IMR-90 (cell line): ENCODE results near the gene GABRR1. TPM values are rescaled to one million over a fixed set of nuclear protein-coding genes. Genes with fewer than 3 reads are reported as not detected.

Source experiments
- ATAC-seq: fragments of 200-7000 bp; cut with Tn5 transposase; 2 replicates; pipeline ENCODE4 v1.9.1; 2020; ENCODE audit warnings: low read depth, mild to moderate bottlenecking, moderate library complexity
- BruUV-seq: library from RNA; stranded (reverse); fragments of 400-500 nt; replicated peaks from 2 replicates; lab custom pipeline; 2021; lab: Mats Ljungman, UMichigan
- CTCF ChIA-PET: fragments of 300-600 bp; formaldehyde crosslinking; extraction: SDS; loops from one replicate; lab custom pipeline; 2021; ENCODE audit warnings: antibody characterized with exemption; lab: Yijun Ruan, JAX
- POLR2A ChIA-PET: fragments of 300-600 bp; sonication (Branson Sonifier 250); formaldehyde crosslinking; loops from one replicate; lab custom pipeline; 2022; ENCODE audit warnings: antibody characterized with exemption; ENCODE audit not compliant: unreplicated experiment; lab: Charles Lee
- DNase-seq: peaks from one replicate; pipeline ENCODE4 v3.0.0; 2013
- H2AFZ ChIP-seq: replicated peaks from 2 replicates; pipeline ENCODE3; 2013; ENCODE audit warnings: low read length, mild to moderate bottlenecking; ENCODE audit not compliant: poor library complexity
- H2AK5ac ChIP-seq: 2 replicates; pipeline ENCODE4 v1.6.1; 2013; ENCODE audit warnings: low read depth, low read length, inconsistent platforms
- H2AK9ac ChIP-seq: replicated peaks from 2 replicates; pipeline ENCODE3; 2013; ENCODE audit warnings: mild to moderate bottlenecking, low read depth, low read length, moderate library complexity; ENCODE audit not compliant: poor library complexity
- H2BK120ac ChIP-seq: 2 replicates; pipeline ENCODE4 v1.6.1; 2013; ENCODE audit warnings: low read depth, low read length, inconsistent platforms
- H2BK15ac ChIP-seq: 3 replicates; pipeline ENCODE4 v1.6.1; 2013; ENCODE audit warnings: low read depth, low read length, inconsistent platforms
- H2BK20ac ChIP-seq: 2 replicates; pipeline ENCODE4 v1.6.1; 2013; ENCODE audit warnings: low read depth, mild to moderate bottlenecking, inconsistent platforms, low read length, moderate library complexity
- H2BK5ac ChIP-seq: 2 replicates; pipeline ENCODE4 v1.6.1; 2013; ENCODE audit warnings: mild to moderate bottlenecking, low read depth, low read length, inconsistent platforms; ENCODE audit not compliant: poor library complexity, severe bottlenecking
- H3K14ac ChIP-seq: replicated peaks from 2 replicates; pipeline ENCODE4 v1.6.1; 2013; ENCODE audit warnings: low read depth, low read length, inconsistent platforms
- H3K18ac ChIP-seq: 2 replicates; pipeline ENCODE4 v1.6.1; 2013; ENCODE audit warnings: low read depth, low read length, control low read depth
- H3K23ac ChIP-seq: 2 replicates; pipeline ENCODE4 v1.6.1; 2013; ENCODE audit warnings: low read depth, low read length, inconsistent platforms
- H3K27ac ChIP-seq: 2 replicates; pipeline ENCODE4 v1.5.1; 2013; ENCODE audit warnings: mild to moderate bottlenecking, control low read depth, low read length; ENCODE audit not compliant: insufficient read depth
- H3K27me3 ChIP-seq: 2 replicates; pipeline ENCODE4 v1.6.1; 2013; ENCODE audit warnings: low read length; ENCODE audit not compliant: control insufficient read depth, insufficient read depth
- H3K36me3 ChIP-seq: 2 replicates; pipeline ENCODE4 v1.6.1; 2013; ENCODE audit warnings: low read length, mixed read lengths; ENCODE audit not compliant: control insufficient read depth, insufficient read depth
- H3K4ac ChIP-seq: 2 replicates; pipeline ENCODE4 v1.6.1; 2013; ENCODE audit warnings: low read depth, low read length, inconsistent platforms
- H3K4me1 ChIP-seq: 2 replicates; pipeline ENCODE4 v1.6.1; 2013; ENCODE audit warnings: low read length, mixed read lengths; ENCODE audit not compliant: control insufficient read depth, insufficient read depth
- H3K4me2 ChIP-seq: 2 replicates; pipeline ENCODE4 v1.6.1; 2013; ENCODE audit warnings: low read depth, mild to moderate bottlenecking, control low read depth, low read length, moderate library complexity
- H3K4me3 ChIP-seq: 2 replicates; pipeline ENCODE4 v1.5.1; 2013; ENCODE audit warnings: low read depth, mild to moderate bottlenecking, control low read depth, low read length, moderate library complexity; ENCODE audit not compliant: insufficient read depth
- H3K56ac ChIP-seq: 2 replicates; pipeline ENCODE4 v1.6.1; 2013; ENCODE audit warnings: low read length, inconsistent platforms; ENCODE audit not compliant: insufficient read depth; ENCODE audit errors: extremely low read depth
- H3K79me1 ChIP-seq, 2 experiments: 2 replicates each; pipeline ENCODE4 v1.6.1; 2013; ENCODE audit warnings: low read length in 2 of 2, inconsistent platforms in 1 of 2, low read depth in 1 of 2
- H3K9ac ChIP-seq: 2 replicates; pipeline ENCODE4 v1.6.1; 2013; ENCODE audit warnings: low read depth, low read length, control low read depth
- H3K9me1 ChIP-seq: 2 replicates; pipeline ENCODE4 v1.6.1; 2013; ENCODE audit warnings: low read length, inconsistent platforms; ENCODE audit not compliant: insufficient read depth
- H3K9me3 ChIP-seq: 2 replicates; pipeline ENCODE4 v1.6.1; 2013; ENCODE audit warnings: low read length; ENCODE audit not compliant: control insufficient read depth, insufficient read depth
- H4K20me1 ChIP-seq: 2 replicates; pipeline ENCODE4 v1.6.1; 2013; ENCODE audit warnings: low read length, inconsistent platforms; ENCODE audit not compliant: insufficient read depth
- H4K5ac ChIP-seq: 2 replicates; pipeline ENCODE4 v1.6.1; 2013; ENCODE audit warnings: mild to moderate bottlenecking, low read depth, low read length, control low read depth
- H4K8ac ChIP-seq, 2 experiments: 2 replicates each; pipeline ENCODE4 v1.6.1; 2013; ENCODE audit warnings: low read depth in 2 of 2, low read length in 2 of 2, control low read depth in 1 of 2, inconsistent platforms in 1 of 2
- H4K91ac ChIP-seq: 2 replicates; pipeline ENCODE4 v1.6.1; 2013; ENCODE audit warnings: low read depth, low read length, inconsistent platforms; ENCODE audit not compliant: insufficient read depth
- BHLHE40 ChIP-seq: fragments of 150-350 bp; IDR thresholded peaks from 2 replicates; pipeline ENCODE4 v1.6.1; 2016; ENCODE audit warnings: mild to moderate bottlenecking, low read depth, low read length
- CEBPB ChIP-seq: IDR thresholded peaks from 2 replicates; pipeline ENCODE4 v1.6.1; 2012; ENCODE audit warnings: low read depth, low read length, improper control_type of control experiment
- CHD1 ChIP-seq: IDR thresholded peaks from 2 replicates; pipeline ENCODE4 v1.6.1; 2012; ENCODE audit warnings: low read depth, low read length, improper control_type of control experiment
- CTCF ChIP-seq: conservative IDR thresholded peaks from 2 replicates; pipeline ENCODE4 v1.5.1; 2012; ENCODE audit warnings: mild to moderate bottlenecking, low read depth, low read length, improper control_type of control experiment
- ELK1 ChIP-seq: fragments of 150-350 bp; IDR thresholded peaks from 2 replicates; pipeline ENCODE4 v1.6.1; 2016; ENCODE audit warnings: low read depth, mild to moderate bottlenecking, low read length, moderate library complexity, borderline replicate concordance
- FOS ChIP-seq: fragments of 150-350 bp; IDR thresholded peaks from 2 replicates; pipeline ENCODE4 v1.6.1; 2016; ENCODE audit warnings: low read depth, low read length
- MAFK ChIP-seq: IDR thresholded peaks from 2 replicates; pipeline ENCODE4 v1.6.1; 2012; ENCODE audit warnings: low read depth, low read length, improper control_type of control experiment
- MAZ ChIP-seq: IDR thresholded peaks from 2 replicates; pipeline ENCODE4 v1.6.1; 2012; ENCODE audit warnings: low read depth, mild to moderate bottlenecking, low read length, improper control_type of control experiment, moderate library complexity, borderline replicate concordance
- MXI1 ChIP-seq: IDR thresholded peaks from 2 replicates; pipeline ENCODE4 v1.6.1; 2012; ENCODE audit warnings: low read depth, mild to moderate bottlenecking, low read length, moderate library complexity, borderline replicate concordance
- NFE2L2 ChIP-seq: fragments of 150-350 bp; IDR thresholded peaks from 2 replicates; pipeline ENCODE4 v1.6.1; 2016; ENCODE audit warnings: low read depth, mild to moderate bottlenecking, low read length
- POLR2A ChIP-seq: IDR thresholded peaks from 2 replicates; pipeline ENCODE4 v1.6.1; 2012; ENCODE audit warnings: mild to moderate bottlenecking, low read depth, low read length
- RCOR1 ChIP-seq: IDR thresholded peaks from 2 replicates; pipeline ENCODE4 v1.6.1; 2012; ENCODE audit warnings: mild to moderate bottlenecking, low read length, improper control_type of control experiment; ENCODE audit not compliant: insufficient replicate concordance
- RFX5 ChIP-seq: IDR thresholded peaks from 2 replicates; pipeline ENCODE4 v1.8.0; 2012; ENCODE audit warnings: low read depth, mild to moderate bottlenecking, low read length, moderate library complexity
- SMC3 ChIP-seq: fragments of 150-350 bp; IDR thresholded peaks from 2 replicates; pipeline ENCODE4 v1.6.1; 2016; ENCODE audit warnings: low read depth, mild to moderate bottlenecking, antibody characterized with exemption, low read length, moderate library complexity
- USF2 ChIP-seq: fragments of 150-350 bp; IDR thresholded peaks from 2 replicates; pipeline ENCODE4 v1.6.1; 2017; ENCODE audit warnings: mild to moderate bottlenecking, antibody characterized with exemption, low read length, low read depth
- WGBS, 2 experiments: methylation state at CpG; one replicate each; pipeline versions ENCODE4 v1.1.5 to v1.1.7; 2013; ENCODE audit warnings: missing lambda C conversion rate in 2 of 2; ENCODE audit not compliant: insufficient read length in 1 of 2; ENCODE audit errors: extremely low coverage in 2 of 2; 5-methylcytosine and 5-hydroxymethylcytosine counted together
- dilution Hi-C: fragments of 300-500 bp; cut with HindIII; formaldehyde crosslinking; loops from one replicate; pipeline ENCODE4 v1.14.3; 2018; ENCODE audit warnings: low sequenced_read_pairs; ENCODE audit not compliant: unreplicated experiment
- in situ Hi-C: fragments of 300-500 bp; cut with MboI; formaldehyde crosslinking; loops from 3 replicates; pipeline ENCODE4 v1.14.3; 2019; ENCODE audit warnings: low sequenced_read_pairs, inconsistent platforms, mixed read lengths
- intact Hi-C: fragments of 100-400 bp; cut with micrococcal nuclease; formaldehyde crosslinking; loops from 2 replicates; pipeline ENCODE4 v1.10.0; 2022
- polyA plus RNA-seq, 3 experiments: library from polyadenylated mRNA; depleted of rRNA; stranded (reverse); fragments of >200 nt; gene quantifications; 2 replicates each; pipeline ENCODE4 v1.2.3, GENCODE V29; 2012; ENCODE audit warnings: low replicate concordance in 1 of 3
- total RNA-seq: library from RNA; depleted of rRNA; stranded (reverse); fragments of >200 nt; gene quantifications from 2 replicates; pipeline ENCODE4 v1.2.3, GENCODE V29; 2012

Gene GABRR1
- total and polyA plus RNA-seq, 2 of the 4 experiments (the other 2 are of a cell fraction) = not detected

GRCh38 chr6:89244241-89244985, 27.3 kb upstream of the GABRR1 start:
- Histone ChIP-seq H3K23ac (no peak overlapping the region; the same call in 1 of the 2 replicates), H2BK15ac (no peak overlapping the region), H3K4me1 (no peaks in the 10 kb centered on the region), H3K56ac (no peak overlapping the region), H2BK20ac (no peak overlapping the region), H2BK120ac (no peak overlapping the region), H2AK9ac (no peak overlapping the region), H3K27ac (no peak overlapping the region), H3K4me2 (no peak overlapping the region), H3K27me3 (peaks cover 18% of the 10 kb centered on the region), H3K18ac (no peak overlapping the region), H3K79me1 (no peaks in the 10 kb centered on the region), H4K8ac (no peak overlapping the region), H3K14ac (no peak overlapping the region), H3K9me3 (no peaks in the 10 kb centered on the region), H3K4ac (no peak overlapping the region), H2AFZ (no peak overlapping the region), H3K9me1 (no peaks in the 10 kb centered on the region), H3K36me3 (no peaks in the 10 kb centered on the region), H4K91ac (no peak overlapping the region), H4K20me1 (no peaks in the 10 kb centered on the region), H3K9ac (no peak overlapping the region), H3K4me3 (no peak overlapping the region), H2BK5ac (no peak overlapping the region), H2AK5ac (no peak overlapping the region), H4K5ac (no peak overlapping the region)
- dilution Hi-C loops = no loop called here
- WGBS, 2 experiments = no CpG with 5 or more reads among the region's 5 CpGs
- ATAC-seq (no peak), DNase-seq (no peak)
- intact Hi-C loops = no loop called here
- ChIA-PET CTCF (interaction anchor here (1.5 kb wide), 1 partner anchor 262 kb away, joined by 5 read pairs; no protein-coding TSS in a partner anchor), POLR2A (interaction anchor here (1.0 kb wide), 1 partner anchor 164 kb away, joined by 4 read pairs; the partner anchor contains the start of gene PNRC1)
- no TSS peak for BruUV-seq
- in situ Hi-C loops = loop anchor here (5.0 to 10.0 kb wide), 2 partner anchors 120 to 262 kb away; no protein-coding TSS in a partner anchor
- TF ChIP-seq CHD1 (no peak), USF2 (no peak), MAZ (no peak), RCOR1 (no peak), POLR2A (no peak), MAFK (no peak), BHLHE40 (no peak), MXI1 (no peak), SMC3 (no peak), CTCF (no peak), FOS (no peak), RFX5 (no peak), NFE2L2 (no peak), ELK1 (no peak), CEBPB (no peak)
